NCI-H2171 treated with DMSO at 0.1 percent for 48 hours (cell line): ENCODE measurements around the gene MROH7.

ENCODE experiments used
- DNase-seq: peaks from one replicate; lab custom pipeline; 2025; lab: John Stamatoyannopoulos, UW

The MROH7 gene

GRCh38 chr1:54741531-54741930, 99.9 kb downstream of the MROH7 start:
- no peak for DNase-seq

- no peak for DNase-seq
Measured at GRCh38 chr1:54742282-54742681, 100.7 kb downstream of the MROH7 start.

- DNase-seq: no peak
Measured at GRCh38 chr1:54743416-54744226, 102.0 kb downstream of the MROH7 start.

GRCh38 chr1:54744696-54745095, 103.1 kb downstream of the MROH7 start:
- no peak for DNase-seq

- no peak for DNase-seq
Measured at GRCh38 chr1:54745274-54745673, 103.7 kb downstream of the MROH7 start.

GRCh38 chr1:54745864-54746263, 104.3 kb downstream of the MROH7 start:
- no peak for DNase-seq

- DNase-seq: no peak
Measured at GRCh38 chr1:54748094-54748835, 106.7 kb downstream of the MROH7 start.

- no peak for DNase-seq
Measured at GRCh38 chr1:54750596-54750995, 109.0 kb downstream of the MROH7 start.

GRCh38 chr1:54751426-54751825, 109.8 kb downstream of the MROH7 start:
- DNase-seq: no peak

GRCh38 chr1:54754045-54754444, 112.5 kb downstream of the MROH7 start:
- no peak for DNase-seq

- DNase-seq: no peak
Measured at GRCh38 chr1:54754486-54755285, 113.1 kb downstream of the MROH7 start.

- no peak for DNase-seq
Measured at GRCh38 chr1:54757833-54758232, 116.2 kb downstream of the MROH7 start.

- no peak for DNase-seq
Measured at GRCh38 chr1:54758678-54759348, 117.2 kb downstream of the MROH7 start.
